Caco-2 (cell line): ENCODE data around the gene PCDHGB2. TPM values are rescaled to one million over a fixed set of nuclear protein-coding genes. Genes with fewer than 3 reads are reported as not detected.

Experiments
- BruUV-seq: library from RNA; stranded (reverse); fragments of 400-500 nt; replicated peaks from 2 replicates; lab custom pipeline; 2021; lab: Mats Ljungman, UMichigan
- CTCF ChIA-PET: fragments of 300-600 bp; sonication (Branson Sonifier 250); formaldehyde crosslinking; loops from one replicate; lab custom pipeline; 2022; ENCODE audit warnings: antibody characterized with exemption; lab: Charles Lee
- POLR2A ChIA-PET: fragments of 300-600 bp; sonication (Branson Sonifier 250); formaldehyde crosslinking; loops from one replicate; lab custom pipeline; 2022; ENCODE audit warnings: antibody characterized with exemption; lab: Charles Lee
- DNase-seq, 2 experiments: peaks; one replicate each; pipeline versions ENCODE4 v3.0.0 to v3.0.0-alpha.2; 2020 to 2022
- H3K27me3 ChIP-seq: replicated peaks from 2 replicates; pipeline ENCODE4 v1.6.0; 2011; ENCODE audit warnings: low read length; ENCODE audit not compliant: control insufficient read depth, insufficient read depth
- H3K36me3 ChIP-seq: 2 replicates; pipeline ENCODE4 v1.5.1; 2011; ENCODE audit warnings: low read length; ENCODE audit not compliant: control insufficient read depth, insufficient read depth
- H3K4me1 ChIP-seq: fragments of 250-450 bp; sonication (Bioruptor Pico); 2 replicates; pipeline ENCODE4 v1.5.1; 2020; ENCODE audit warnings: mild to moderate bottlenecking
- H3K4me3 ChIP-seq: 2 replicates; pipeline ENCODE4 v1.5.1; 2011; ENCODE audit warnings: low read depth, mild to moderate bottlenecking, control low read depth, low read length
- H3K9me3 ChIP-seq: fragments of 250-450 bp; sonication (Bioruptor Pico); 2 replicates; pipeline ENCODE4 v1.5.1; 2020; ENCODE audit warnings: mild to moderate bottlenecking, moderate library complexity
- H3K27ac Mint-ChIP-seq: one replicate; pipeline ENCODE4 v1.8.0; 2022; ENCODE audit warnings: mixed read lengths; ENCODE audit not compliant: unreplicated experiment
- H3K27me3 Mint-ChIP-seq: one replicate; pipeline ENCODE4 v1.8.0; 2022; ENCODE audit warnings: mixed read lengths; ENCODE audit not compliant: insufficient read depth, unreplicated experiment
- H3K36me3 Mint-ChIP-seq: one replicate; pipeline ENCODE4 v1.8.0; 2022; ENCODE audit warnings: mild to moderate bottlenecking, mixed read lengths; ENCODE audit not compliant: insufficient read depth, unreplicated experiment
- H3K4me1 Mint-ChIP-seq: one replicate; pipeline ENCODE4 v1.8.0; 2022; ENCODE audit warnings: low read depth, mixed read lengths; ENCODE audit not compliant: unreplicated experiment
- H3K4me3 Mint-ChIP-seq: one replicate; pipeline ENCODE4 v1.8.0; 2022; ENCODE audit warnings: mild to moderate bottlenecking, moderate library complexity, mixed read lengths; ENCODE audit not compliant: unreplicated experiment
- H3K9me3 Mint-ChIP-seq: one replicate; pipeline ENCODE4 v1.8.0; 2022; ENCODE audit warnings: mixed read lengths; ENCODE audit not compliant: unreplicated experiment
- intact Hi-C: fragments of 100-400 bp; cut with micrococcal nuclease; formaldehyde crosslinking; loops from one replicate; pipeline ENCODE4 v1.10.0; 2022; ENCODE audit not compliant: unreplicated experiment
- total RNA-seq: library from RNA; stranded (reverse); gene quantifications from 2 replicates; pipeline ENCODE4 v1.2.3, GENCODE V29; 2022
- TF ChIP-seq, protein P1 (sequence below), 2 experiments: fragments of 200-600 bp in 1 of 2; IDR thresholded peaks; 1 replicate in 1 of 2; 2 replicates in 1 of 2; pipeline versions ENCODE4 v1.5.1 to v1.8.0; 2011 to 2022; ENCODE audit warnings: antibody characterized with exemption in 1 of 2, control low read depth in 1 of 2, inconsistent platforms in 1 of 2, low read depth in 1 of 2, low read length in 1 of 2, mild to moderate bottlenecking in 1 of 2, moderate library complexity in 1 of 2; ENCODE audit not compliant: insufficient read depth in 1 of 2, severe bottlenecking in 1 of 2, unreplicated experiment in 1 of 2

PCDHGB2 gene
- total RNA-seq, 1 experiment from 2014 or later = 1.3 TPM

- no peaks in the 10 kb centered on the region for H3K27me3 ChIP-seq
- Mint-ChIP-seq H3K27ac (no peak overlapping the region), H3K27me3 (no peaks in the 10 kb centered on the region), H3K4me3 (no peak overlapping the region), H3K36me3 (peaks cover 4% of the 10 kb centered on the region), H3K4me1 (no peaks in the 10 kb centered on the region), H3K9me3 (peaks cover 35% of the 10 kb centered on the region)
- no peaks in the 10 kb centered on the region for H3K36me3 ChIP-seq
- H3K9me3 ChIP-seq = peaks cover 10% of the 10 kb centered on the region
- TF ChIP-seq, protein P1, sequence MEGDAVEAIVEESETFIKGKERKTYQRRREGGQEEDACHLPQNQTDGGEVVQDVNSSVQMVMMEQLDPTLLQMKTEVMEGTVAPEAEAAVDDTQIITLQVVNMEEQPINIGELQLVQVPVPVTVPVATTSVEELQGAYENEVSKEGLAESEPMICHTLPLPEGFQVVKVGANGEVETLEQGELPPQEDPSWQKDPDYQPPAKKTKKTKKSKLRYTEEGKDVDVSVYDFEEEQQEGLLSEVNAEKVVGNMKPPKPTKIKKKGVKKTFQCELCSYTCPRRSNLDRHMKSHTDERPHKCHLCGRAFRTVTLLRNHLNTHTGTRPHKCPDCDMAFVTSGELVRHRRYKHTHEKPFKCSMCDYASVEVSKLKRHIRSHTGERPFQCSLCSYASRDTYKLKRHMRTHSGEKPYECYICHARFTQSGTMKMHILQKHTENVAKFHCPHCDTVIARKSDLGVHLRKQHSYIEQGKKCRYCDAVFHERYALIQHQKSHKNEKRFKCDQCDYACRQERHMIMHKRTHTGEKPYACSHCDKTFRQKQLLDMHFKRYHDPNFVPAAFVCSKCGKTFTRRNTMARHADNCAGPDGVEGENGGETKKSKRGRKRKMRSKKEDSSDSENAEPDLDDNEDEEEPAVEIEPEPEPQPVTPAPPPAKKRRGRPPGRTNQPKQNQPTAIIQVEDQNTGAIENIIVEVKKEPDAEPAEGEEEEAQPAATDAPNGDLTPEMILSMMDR (IDR thresholded peaks at IDR 0.05; ENCODE audit: insufficient read depth in 1 of 2, low read depth in 1 of 2, low read length in 1 of 2, severe bottlenecking in 1 of 2, unreplicated experiment in 1 of 2) = no peak
- ChIA-PET POLR2A (no interaction called here), CTCF (no interaction called here)
- no TSS peak for BruUV-seq
- no peaks in the 10 kb centered on the region for H3K4me1 ChIP-seq
- H3K4me3 ChIP-seq = no peak overlapping the region
- intact Hi-C loops = loop anchor here (5.0 kb wide), 1 partner anchor 89 kb away; the partner anchor contains the start of gene TAF7
- DNase-seq = no peak
These were observed 51.8 kb downstream of the PCDHGB2 start for GRCh38 chr5:141411575-141411974.

Other genes starting within 250 kb of the PCDHGB2 start
- gene PCDHB4, start 238.2 kb upstream of the PCDHGB2 start, total RNA-seq = not detected in 2 replicates
- gene PCDHB5, start 224.8 kb upstream of the PCDHGB2 start, total RNA-seq = not detected in 2 replicates
- gene PCDHB6, start 209.9 kb upstream of the PCDHGB2 start, total RNA-seq = not detected in 2 replicates
- gene PCDHB7, start 187.3 kb upstream of the PCDHGB2 start, total RNA-seq = not detected in 2 replicates
- gene PCDHB8, start 182.2 kb upstream of the PCDHGB2 start, total RNA-seq = not detected in 2 replicates
- gene PCDHB16, start 177.6 kb upstream of the PCDHGB2 start, total RNA-seq = 0.07 TPM in 1 of 2 replicates, not detected in the other
- not detected in 2 replicates for gene PCDHB9, start 172.8 kb upstream of the PCDHGB2 start, total RNA-seq
- 0.09 TPM in 1 of 2 replicates, not detected in the other for gene PCDHB10, start 167.6 kb upstream of the PCDHGB2 start, total RNA-seq
- gene PCDHB11, start 160.4 kb upstream of the PCDHGB2 start, total RNA-seq = 0.12 TPM in 1 of 2 replicates, not detected in the other
- gene PCDHB12, start 151.3 kb upstream of the PCDHGB2 start, total RNA-seq = 0.12 TPM in 1 of 2 replicates, not detected in the other
- 0.12 TPM in 1 of 2 replicates, not detected in the other for gene PCDHB13, start 146.1 kb upstream of the PCDHGB2 start, total RNA-seq
- 0.41 and 0.44 TPM in 2 replicates for gene PCDHB14, start 136.7 kb upstream of the PCDHGB2 start, total RNA-seq
- 0.21 TPM in 1 of 2 replicates, not detected in the other for gene PCDHB15, start 114.6 kb upstream of the PCDHGB2 start, total RNA-seq
- gene SLC25A2, start 55.9 kb upstream of the PCDHGB2 start, total RNA-seq = 0.64 and 0.67 TPM in 2 replicates
- gene TAF7, start 39.2 kb upstream of the PCDHGB2 start, total RNA-seq = 77.2 and 78.7 TPM in 2 replicates
- 0.64 and 1.1 TPM in 2 replicates for gene PCDHGA1, start 29.5 kb upstream of the PCDHGB2 start, total RNA-seq
- gene PCDHGA2, start 21.2 kb upstream of the PCDHGB2 start, total RNA-seq = 0.20 and 0.23 TPM in 2 replicates
- 0.11 TPM in 1 of 2 replicates, not detected in the other for gene PCDHGA3, start 16.2 kb upstream of the PCDHGB2 start, total RNA-seq
- gene PCDHGB1, start 9.9 kb upstream of the PCDHGB2 start, total RNA-seq = 0.60 and 0.66 TPM in 2 replicates
- 0.49 and 0.54 TPM in 2 replicates for gene PCDHGA4, start 5.0 kb upstream of the PCDHGB2 start, total RNA-seq
- gene PCDHGA5, start 4.2 kb downstream of the PCDHGB2 start, total RNA-seq = 0.57 and 0.72 TPM in 2 replicates
- 0.54 and 0.60 TPM in 2 replicates for gene PCDHGB3, start 10.2 kb downstream of the PCDHGB2 start, total RNA-seq
- gene PCDHGA6, start 13.9 kb downstream of the PCDHGB2 start, total RNA-seq = 0.49 and 0.79 TPM in 2 replicates
- gene PCDHGA7, start 22.7 kb downstream of the PCDHGB2 start, total RNA-seq = 0.09 and 0.43 TPM in 2 replicates
- 0.12 and 0.14 TPM in 2 replicates for gene PCDHGB4, start 27.7 kb downstream of the PCDHGB2 start, total RNA-seq
- 0.14 and 0.18 TPM in 2 replicates for gene PCDHGA8, start 32.6 kb downstream of the PCDHGB2 start, total RNA-seq
- 13.2 and 13.4 TPM in 2 replicates for gene PCDHGB5, start 38.0 kb downstream of the PCDHGB2 start, total RNA-seq
- 2.8 and 4.4 TPM in 2 replicates for gene PCDHGA9, start 42.8 kb downstream of the PCDHGB2 start, total RNA-seq
- 2.5 and 2.8 TPM in 2 replicates for gene PCDHGB6, start 48.0 kb downstream of the PCDHGB2 start, total RNA-seq
- gene PCDHGA10, start 53.0 kb downstream of the PCDHGB2 start, total RNA-seq = 2.9 and 3.6 TPM in 2 replicates
- 2.3 and 2.4 TPM in 2 replicates for gene PCDHGB7, start 57.7 kb downstream of the PCDHGB2 start, total RNA-seq
- gene PCDHGA11, start 61.1 kb downstream of the PCDHGB2 start, total RNA-seq = 1.2 and 1.9 TPM in 2 replicates
- gene PCDHGA12, start 70.5 kb downstream of the PCDHGB2 start, total RNA-seq = 0.52 and 1.0 TPM in 2 replicates
- gene PCDHGC3, start 116.0 kb downstream of the PCDHGB2 start, total RNA-seq = 1.3 and 2.9 TPM in 2 replicates
- 0.28 and 0.39 TPM in 2 replicates for gene PCDHGC4, start 125.0 kb downstream of the PCDHGB2 start, total RNA-seq
- gene PCDHGC5, start 129.1 kb downstream of the PCDHGB2 start, total RNA-seq = 0.21 and 0.25 TPM in 2 replicates